Central memory CD4-positive, alpha-beta T cell (primary cell): ENCODE measurements around the gene LALBA.
"Not testable (repeated sequence)": the region's sequence is repeated elsewhere in the genome, so short reads cannot be mapped to it uniquely, and the experiment has no call there.

Experiments
- DNase-seq: peaks from one replicate; pipeline ENCODE4 v3.0.0; 2022
- total RNA-seq, 3 experiments: gene quantifications; one replicate each; lab custom pipeline; 2026; lab: John Stamatoyannopoulos, UW

LALBA gene
- 0 reads per million in 3 experiments for total RNA-seq

- DNase-seq, result no peak
Observed at GRCh38 chr12:48569946-48570345, at the start of gene LALBA. TSS of gene LALBA (minus strand) at chr12:48570046. CDS start at chr12:48570020, 26 bp downstream.

DNA sequence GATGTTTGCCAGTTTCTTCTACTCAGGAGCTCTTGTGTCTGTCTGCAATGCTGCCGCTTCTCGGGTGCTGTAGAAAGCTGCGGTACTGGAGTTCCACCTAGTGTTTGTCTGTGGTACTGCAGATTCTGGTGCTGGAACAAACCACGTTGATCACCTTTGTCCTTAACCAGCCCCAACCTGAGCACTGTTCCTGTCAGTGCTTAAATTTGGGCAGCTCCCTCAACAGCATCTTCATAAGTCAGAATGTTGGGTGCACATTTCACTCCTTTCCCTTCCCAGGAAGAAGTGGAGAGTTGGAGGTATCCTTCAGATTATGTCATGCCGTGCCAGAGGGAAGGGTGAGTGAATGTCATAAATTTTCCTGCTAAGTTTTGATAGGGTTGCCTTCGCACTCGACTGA, 48.7 kb upstream of the LALBA start:
- DNase-seq, result peak; percentile 64

DNA sequence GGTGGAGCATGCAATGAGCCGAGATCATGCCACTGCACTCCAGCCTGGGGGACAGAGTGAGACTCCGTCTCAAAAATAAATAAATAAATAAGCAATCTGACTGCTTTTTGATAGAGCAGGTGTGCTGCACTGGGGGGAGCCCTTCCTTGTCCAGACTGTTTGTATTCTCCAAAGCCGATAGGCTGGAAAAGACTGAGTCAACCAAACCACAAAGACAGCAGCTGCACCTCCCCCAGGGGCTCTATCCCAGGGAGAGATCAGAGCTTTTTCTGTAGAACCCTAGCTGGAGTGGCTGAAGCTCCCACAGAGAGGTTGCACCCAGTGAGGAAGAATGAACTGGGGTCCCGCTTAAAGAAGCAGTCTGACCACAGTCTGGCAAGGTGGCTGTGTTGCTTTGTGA, 45.8 kb upstream of the LALBA start:
- no peak for DNase-seq

DNA sequence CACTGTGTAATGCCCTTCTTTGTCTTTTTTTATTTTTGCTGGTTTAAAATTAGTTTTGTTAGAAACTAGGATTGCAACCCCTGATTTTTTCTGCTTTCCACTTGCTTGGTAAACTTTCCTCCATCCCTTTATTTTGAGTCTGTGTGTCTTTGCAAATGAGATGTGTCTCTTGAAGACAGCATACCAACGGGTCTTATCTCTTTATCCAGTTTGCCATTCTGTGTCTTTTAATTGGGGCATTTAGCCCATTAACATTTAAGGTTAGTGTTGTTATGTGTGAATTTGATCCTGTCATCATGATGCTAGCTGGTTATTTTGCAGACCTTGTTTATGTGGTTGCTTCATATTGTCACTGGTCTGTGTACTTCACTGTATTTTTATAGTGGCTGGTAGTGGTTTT, 43.5 kb upstream of the LALBA start:
- DNase-seq, result no peak

DNA sequence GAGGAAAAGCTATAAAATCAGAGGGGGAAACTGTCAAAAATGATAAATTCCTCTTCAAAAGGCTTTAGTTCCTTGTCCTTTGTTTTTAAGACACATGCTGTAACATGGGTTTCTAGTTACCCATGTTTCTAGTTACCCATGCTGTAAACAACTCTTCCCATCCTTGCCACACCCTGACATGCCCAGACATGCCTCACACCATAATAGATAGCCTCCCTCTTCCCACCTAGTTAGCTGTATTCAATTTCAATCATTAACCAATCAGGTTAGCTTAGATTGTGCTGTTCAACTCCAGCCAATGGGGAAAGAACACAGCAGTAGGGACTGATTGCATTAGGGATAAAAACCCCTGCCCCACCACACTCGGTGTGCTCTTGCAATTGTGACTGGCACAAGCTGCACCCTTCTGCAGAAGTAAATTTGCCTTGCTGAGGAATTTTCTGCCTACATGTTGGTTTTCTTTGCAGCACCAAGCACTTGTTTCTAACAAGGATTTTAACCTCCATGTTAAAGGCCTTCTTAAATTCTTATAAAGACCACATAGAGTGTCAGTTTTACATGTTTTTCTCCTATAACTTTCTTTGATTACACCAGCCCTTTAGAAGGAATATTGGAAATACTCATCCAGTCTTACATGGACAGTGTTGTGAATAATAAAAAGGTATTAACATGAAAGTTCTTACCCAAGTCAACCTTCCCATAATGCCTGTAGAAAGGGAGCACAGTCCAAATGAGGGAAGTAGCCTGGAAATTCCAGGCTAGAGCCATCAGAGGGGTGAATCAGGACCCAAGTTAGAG, 32.5 kb upstream of the LALBA start:
- no peak for DNase-seq

DNA sequence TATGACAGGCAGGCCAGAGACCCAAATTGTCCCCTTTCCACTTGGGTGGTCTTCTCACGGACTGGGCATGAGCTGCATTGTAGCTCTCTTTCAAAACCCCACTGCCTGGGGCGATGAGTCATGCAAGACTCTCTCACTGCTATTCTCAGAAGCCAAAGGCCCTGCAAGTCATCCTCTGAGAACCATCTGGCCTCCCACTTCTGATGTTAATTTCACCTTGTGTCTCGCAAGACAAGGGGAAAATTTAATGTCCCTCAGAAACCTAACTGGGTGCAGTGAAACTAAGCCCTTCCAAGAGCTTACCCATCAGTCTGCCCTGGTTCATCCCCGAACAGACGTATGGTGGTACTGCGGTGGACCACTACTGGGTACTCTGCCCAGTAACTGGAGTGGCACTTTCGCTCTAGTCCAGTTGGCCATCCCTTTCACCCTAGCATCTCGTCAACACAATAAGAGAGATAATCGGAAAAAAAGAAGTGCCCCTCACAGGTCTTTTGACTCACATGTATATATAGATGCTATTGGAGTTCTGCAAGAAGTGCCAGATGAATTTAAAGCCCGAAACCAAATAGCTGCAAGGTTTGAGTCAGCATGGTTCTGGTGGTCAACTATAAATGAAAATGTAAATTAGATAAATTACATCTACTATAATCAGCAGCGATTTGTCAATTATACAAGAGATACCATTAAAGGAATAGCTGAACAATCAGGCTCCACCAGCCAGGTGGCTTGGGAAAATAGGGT, 31.3 kb upstream of the LALBA start:
- no peak for DNase-seq

- no peak for DNase-seq
Observed at GRCh38 chr12:48600552-48600951, 30.7 kb upstream of the LALBA start.

DNA sequence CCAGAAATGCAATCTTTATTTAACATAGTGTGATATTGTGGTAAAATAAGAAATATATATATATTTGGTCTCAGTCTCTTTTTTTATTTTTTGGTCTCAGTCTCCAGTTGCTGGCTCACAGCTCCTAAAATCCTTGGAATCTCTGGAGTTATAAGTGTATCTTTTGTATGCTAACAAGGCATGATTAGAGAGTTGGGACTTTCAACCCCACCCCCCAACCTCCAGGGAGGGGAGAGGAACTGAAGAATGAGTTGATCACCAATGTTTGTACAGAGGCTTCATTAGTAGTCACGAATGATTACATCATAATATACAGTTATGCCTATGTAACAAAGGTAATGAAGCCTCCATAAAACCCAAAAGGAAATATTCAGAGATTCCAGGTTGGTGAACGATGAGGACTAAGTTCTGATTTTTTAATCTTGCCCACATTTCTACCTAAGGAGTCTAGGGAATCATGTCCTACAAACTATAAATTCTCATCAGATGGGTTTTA, 22.8 kb upstream of the LALBA start:
- DNase-seq, result no peak

DNA sequence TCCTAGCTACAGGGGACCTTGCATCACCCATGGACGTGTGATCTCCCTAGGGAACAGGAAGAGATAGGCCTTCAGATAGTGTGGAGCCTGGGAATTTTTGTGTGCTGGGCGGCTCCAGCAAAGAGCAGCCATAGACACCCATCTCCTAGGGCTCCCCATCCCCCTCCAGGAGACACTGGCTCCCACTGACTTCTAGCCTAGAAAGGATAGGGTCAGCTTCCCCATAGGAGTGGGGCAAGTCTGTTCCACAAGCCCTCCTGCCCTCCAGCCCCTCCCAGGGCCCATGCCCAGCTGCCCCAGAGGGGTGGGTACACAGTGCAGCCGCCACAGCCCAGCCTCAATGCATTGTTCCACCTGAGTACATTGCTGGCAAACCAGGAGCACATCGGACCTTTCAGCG, 16.5 kb upstream of the LALBA start:
- no peak for DNase-seq

DNA sequence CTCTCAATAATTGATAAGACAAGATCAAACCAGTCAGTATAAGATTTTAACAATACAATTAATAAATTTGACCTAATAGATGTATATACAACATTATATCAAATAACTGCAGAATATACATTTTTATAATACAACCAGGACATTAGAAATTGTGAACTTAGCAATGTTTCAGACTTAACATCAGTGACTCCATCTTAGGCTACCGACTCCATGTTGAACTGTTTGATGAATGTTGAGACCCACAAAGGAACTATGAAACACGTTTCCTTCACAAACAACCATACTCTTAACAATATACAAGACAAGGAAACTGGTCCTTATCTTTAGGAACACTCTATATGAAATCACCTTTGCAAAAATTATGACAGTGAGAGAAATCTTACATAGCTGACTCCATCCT, 13.9 kb upstream of the LALBA start:
- no peak for DNase-seq

GRCh38 chr12:48580831-48581230, 11.0 kb upstream of the LALBA start:
- DNase-seq, result no peak

GRCh38 chr12:48572326-48572725, 2.5 kb upstream of the LALBA start:
- no peak for DNase-seq

GRCh38 chr12:48567731-48568130, 2.1 kb downstream of the LALBA start:
- DNase-seq, result no peak

DNA sequence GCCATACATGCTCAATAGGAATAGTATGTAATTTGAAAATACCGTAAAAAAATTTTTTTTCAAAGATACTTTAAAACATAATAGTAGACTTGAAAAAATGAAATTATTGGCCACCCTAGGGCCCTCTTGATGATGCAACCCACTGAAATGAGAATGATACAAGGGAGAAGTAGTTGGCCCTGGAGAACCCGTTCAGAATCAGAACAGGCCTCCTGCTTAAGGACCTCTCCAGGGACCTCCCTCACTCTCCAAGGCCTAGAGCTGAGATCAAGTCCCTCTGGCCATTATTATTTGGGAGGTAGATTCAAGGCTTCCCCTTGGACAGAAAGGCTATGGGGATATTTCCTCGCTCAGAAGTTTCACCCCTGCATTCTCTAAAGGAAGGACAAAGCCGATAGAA, 11.9 kb downstream of the LALBA start:
- DNase-seq, result no peak

DNA sequence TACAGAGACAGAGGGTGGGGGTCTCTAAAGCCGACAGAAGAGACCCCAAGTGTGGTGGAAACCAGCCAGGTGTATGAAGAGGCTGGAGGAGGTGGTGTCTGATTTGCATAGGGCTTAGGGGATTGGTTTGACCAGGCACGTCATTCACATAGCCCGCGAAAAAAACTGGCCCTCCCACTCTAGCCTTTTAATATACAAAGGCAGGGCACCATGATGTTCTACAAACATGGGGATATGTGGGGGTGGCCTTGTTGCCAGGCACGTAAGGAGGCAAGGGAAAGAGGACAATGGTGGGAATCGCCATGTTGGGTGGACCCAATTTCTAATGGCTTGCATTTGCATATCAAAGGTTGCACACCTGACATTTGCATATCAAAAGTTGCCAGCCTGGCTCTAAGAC, 13.2 kb downstream of the LALBA start:
- DNase-seq, result no peak

- not testable (repeated sequence) for DNase-seq
Observed at GRCh38 chr12:48553666-48554343, 16.0 kb downstream of the LALBA start.

DNA sequence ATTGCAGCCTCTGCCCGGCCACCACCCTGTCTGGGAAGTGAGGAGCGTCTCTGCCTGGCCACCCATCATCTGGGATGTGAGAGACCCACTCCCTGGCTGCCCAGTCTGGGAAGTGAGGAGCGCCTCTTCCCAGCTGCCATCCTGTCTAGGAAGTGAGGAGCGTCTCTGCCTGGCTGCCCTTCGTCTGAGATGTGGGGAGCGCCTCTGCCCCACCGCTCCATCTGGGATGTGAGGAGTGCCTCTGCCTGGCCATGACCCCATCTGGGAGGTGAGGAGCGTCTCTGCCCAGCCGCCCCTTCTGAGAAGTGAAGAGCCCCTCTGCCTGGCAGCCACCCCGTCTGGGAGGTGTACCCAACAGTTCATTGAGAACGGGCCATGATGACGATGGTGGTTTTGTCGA, 18.2 kb downstream of the LALBA start:
- not testable (repeated sequence) for DNase-seq

GRCh38 chr12:48547012-48547411, 22.8 kb downstream of the LALBA start:
- DNase-seq, result not testable (repeated sequence)

DNA sequence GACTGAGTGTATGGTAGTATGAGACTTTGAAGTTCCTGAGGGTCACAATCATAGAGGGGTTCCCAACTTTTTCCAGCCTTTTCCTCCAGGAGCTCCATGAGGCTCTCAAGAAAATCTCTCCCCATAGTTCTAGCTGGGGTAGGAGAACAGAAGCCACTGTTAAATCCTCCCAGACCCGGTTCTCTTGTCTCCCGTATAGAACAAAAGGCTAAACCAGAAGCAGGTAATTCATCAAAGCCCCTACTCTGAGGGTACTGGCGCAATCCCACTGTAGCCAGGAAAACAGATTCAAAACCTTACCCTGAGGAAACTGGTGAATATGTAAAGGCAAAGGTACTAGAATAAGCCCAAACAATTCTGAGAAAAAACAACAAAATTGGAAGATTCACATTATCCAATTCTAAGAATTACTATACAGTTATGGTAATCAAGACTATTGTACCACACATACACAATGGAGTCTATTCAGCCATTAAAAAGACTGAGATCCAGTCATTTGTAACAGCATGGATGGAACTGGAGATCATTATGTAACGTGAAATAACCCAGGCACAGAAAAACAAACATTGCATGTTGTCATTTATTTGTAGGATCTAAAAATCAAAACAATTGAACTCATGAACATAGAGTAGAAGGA, 23.9 kb downstream of the LALBA start:
- DNase-seq, result no peak

DNA sequence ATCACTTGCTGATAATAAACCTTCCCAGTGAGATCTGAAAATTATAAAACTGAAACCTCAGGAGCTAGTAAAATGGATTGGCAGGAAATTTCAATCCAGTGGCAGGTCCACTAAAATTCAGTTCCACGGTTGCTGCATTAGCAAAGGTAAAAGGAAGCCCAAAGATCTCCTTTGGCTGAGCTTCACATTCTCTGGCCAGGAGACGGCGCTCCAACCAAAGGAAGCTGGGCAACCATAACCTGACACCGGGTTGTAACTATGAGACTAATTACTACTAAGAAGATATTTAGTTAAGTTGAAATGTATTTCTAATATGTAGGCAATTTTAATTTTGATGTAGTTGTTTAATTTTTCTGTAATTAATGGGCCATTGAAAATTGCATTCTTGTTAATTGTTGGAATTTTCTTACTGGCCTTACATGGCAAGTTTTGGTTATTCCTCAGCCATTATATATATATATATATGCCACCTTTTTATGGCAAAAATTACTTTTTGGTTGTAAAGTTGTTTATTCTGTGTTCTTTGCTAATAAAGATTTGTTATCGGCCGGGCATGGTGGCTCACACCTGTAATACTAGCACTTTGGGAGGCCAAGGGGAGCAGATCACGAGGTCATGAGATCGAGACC, 27.4 kb downstream of the LALBA start:
- peak; percentile 10 for DNase-seq

DNA sequence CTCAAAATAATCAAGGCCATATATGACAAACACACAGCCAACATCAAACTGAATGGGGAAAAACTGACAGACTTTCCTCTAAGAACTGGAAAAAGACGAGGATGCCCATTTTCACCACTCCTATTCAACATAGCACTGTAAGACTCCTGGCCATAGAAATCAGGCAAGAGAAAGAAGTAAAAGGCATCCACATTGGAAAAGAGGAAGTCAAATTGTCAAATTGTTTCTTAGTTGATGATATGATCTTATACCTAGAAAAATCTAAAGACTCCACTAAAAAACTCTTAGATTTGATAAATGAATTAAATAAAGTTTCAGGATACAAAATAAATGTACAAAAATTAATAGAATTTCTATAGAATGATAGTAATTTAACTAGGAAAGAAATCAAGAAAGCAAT, 33.2 kb downstream of the LALBA start:
- no peak for DNase-seq

DNA sequence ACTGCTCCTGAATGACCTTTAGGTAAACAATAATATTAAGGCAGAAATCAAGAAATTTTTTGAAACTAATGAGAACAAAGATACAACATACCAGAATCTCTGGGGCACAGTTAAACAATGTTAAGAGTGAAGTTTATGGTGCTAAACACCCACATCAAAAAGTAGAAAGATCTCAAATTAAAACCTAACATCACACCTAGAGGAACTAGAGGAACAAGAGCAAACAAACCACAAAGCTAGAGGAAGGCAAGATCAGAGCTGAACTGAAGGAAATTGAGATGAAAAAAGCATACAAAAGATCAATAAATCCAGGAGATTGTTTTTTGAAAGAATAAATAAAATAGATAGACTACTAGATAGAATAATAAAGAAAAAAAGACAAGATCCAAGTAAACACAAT, 37.2 kb downstream of the LALBA start:
- DNase-seq, result no peak
